Peyer's patch (tissue), 4 donors: ENCODE data around the gene GMPR2.

Source experiments
- POLR2A ChIP-seq, 2 donors: fragments of 450-650 bp; IDR thresholded peaks; one replicate each; pipeline ENCODE4 v1.5.1; 2017; ENCODE audit warnings: antibody characterized with exemption in 2 of 2, mild to moderate bottlenecking in 2 of 2, moderate library complexity in 2 of 2
- TF ChIP-seq, protein P1 (sequence below), 6 experiments: fragments of 450-650 bp in 4 of 6; fragments of 200-600 bp in 2 of 6; sonication (generic) in 1 of 6; IDR thresholded peaks; one replicate each; pipeline ENCODE4 v1.5.1; 2017 to 2019; ENCODE audit warnings: antibody characterized with exemption in 6 of 6, mild to moderate bottlenecking in 3 of 6, moderate library complexity in 1 of 6

DNA sequence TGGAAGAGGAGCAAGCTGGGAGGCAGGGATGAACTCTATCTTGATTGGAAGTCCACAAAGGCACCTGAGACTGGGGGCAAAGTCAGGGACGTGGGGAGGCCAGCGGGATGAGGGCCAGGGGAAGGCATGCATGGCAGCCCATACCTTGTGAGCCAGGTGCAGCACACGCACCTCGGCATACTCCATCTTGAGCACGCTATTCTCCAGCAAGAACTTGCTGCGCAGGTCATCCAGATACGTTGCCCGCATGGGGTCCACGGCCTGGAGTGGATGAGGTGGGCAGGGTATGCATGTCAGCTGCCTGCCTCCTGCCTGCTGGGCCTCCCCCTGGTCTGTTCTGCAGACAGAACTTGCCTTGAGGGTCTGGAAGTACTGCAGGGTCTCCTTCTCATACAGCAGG, 34.8 kb downstream of the GMPR2 start:
- TF ChIP-seq, protein P1, sequence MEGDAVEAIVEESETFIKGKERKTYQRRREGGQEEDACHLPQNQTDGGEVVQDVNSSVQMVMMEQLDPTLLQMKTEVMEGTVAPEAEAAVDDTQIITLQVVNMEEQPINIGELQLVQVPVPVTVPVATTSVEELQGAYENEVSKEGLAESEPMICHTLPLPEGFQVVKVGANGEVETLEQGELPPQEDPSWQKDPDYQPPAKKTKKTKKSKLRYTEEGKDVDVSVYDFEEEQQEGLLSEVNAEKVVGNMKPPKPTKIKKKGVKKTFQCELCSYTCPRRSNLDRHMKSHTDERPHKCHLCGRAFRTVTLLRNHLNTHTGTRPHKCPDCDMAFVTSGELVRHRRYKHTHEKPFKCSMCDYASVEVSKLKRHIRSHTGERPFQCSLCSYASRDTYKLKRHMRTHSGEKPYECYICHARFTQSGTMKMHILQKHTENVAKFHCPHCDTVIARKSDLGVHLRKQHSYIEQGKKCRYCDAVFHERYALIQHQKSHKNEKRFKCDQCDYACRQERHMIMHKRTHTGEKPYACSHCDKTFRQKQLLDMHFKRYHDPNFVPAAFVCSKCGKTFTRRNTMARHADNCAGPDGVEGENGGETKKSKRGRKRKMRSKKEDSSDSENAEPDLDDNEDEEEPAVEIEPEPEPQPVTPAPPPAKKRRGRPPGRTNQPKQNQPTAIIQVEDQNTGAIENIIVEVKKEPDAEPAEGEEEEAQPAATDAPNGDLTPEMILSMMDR (IDR thresholded peaks at IDR 0.05), result no peak
- no peak for TF ChIP-seq POLR2A (IDR thresholded peaks at IDR 0.05)
